Muscle layer of colon (tissue), 2 donors: ENCODE measurements around the gene TSPAN16.

Experiments used
- H3K27ac ChIP-seq: one replicate; pipeline ENCODE4 v1.7.0; 2013; ENCODE audit warnings: low read depth, mild to moderate bottlenecking, low read length, moderate library complexity
- H3K27me3 ChIP-seq, 2 donors: one replicate each; pipeline ENCODE4 v1.7.0; 2013; ENCODE audit warnings: low read length in 2 of 2, mild to moderate bottlenecking in 2 of 2; ENCODE audit not compliant: insufficient read depth in 2 of 2, control insufficient read depth in 1 of 2
- H3K36me3 ChIP-seq: one replicate; pipeline ENCODE4 v1.7.0; 2013; ENCODE audit warnings: mild to moderate bottlenecking, low read length; ENCODE audit not compliant: insufficient read depth
- H3K4me1 ChIP-seq: one replicate; pipeline ENCODE4 v1.7.0; 2013; ENCODE audit warnings: mild to moderate bottlenecking, low read length; ENCODE audit not compliant: insufficient read depth
- H3K4me3 ChIP-seq, 2 donors: one replicate each; pipeline ENCODE4 v1.7.0; 2013; ENCODE audit warnings: low read length in 2 of 2, low read depth in 1 of 2, mild to moderate bottlenecking in 1 of 2, moderate library complexity in 1 of 2
- H3K9ac ChIP-seq: one replicate; pipeline ENCODE4 v1.7.0; 2013; ENCODE audit warnings: low read length
- H3K9me3 ChIP-seq: one replicate; pipeline ENCODE4 v1.7.0; 2013; ENCODE audit warnings: mild to moderate bottlenecking, low read length
- donor health status: abdominal sarcoma.
- donor health status: Adenocarcinoma of cecum.

Gene TSPAN16

DNA sequence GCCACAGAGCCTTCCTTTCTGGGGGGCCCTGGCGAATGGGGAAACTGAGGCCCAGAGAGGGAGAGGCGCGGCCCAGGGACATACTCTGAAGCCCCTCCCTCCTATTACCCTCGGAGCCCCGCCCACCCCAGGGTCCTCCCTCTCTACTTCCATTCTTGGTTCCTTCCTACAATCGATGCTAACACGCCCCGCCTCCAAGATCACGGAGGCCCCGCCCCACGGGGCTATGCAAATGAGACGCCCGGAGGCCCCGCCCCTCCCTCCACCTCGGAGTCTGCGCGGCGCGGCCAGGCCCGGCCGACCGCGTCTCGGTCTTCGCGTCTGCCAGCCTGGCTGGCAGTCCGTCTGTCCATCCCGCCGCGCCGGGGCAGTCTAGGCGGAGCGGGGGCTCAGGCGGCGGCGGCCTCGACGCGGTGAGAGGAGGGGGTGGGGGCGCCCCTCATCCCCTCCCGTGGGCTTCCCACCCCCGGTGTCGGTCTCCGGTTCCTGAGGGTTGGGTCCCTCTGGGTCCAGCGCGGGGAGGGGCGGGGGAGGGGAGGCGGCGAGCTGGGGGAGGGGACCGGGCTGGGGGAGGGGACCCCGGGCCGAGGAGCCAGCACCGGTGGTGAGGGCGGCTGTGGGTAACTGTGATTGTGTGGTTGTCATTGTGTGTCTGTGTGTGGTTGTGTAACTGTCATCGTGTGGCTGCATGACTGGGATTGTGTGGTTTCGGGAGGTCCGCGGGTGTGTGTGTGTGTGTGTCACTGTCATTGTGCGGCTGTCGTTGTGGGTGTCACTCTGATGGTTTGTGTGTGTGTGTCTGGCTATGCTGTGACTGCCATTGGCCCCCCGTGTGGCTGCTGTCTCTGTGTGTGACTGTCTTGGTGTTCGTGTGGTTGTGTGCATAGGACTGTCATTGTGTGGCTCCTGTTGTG, 59.5 kb downstream of the TSPAN16 start, which contains the start of gene PLPPR2:
PLPPR2 (plus strand) TSS at position 273 of the 914 bp plus-strand sequence. CDS start 2,242 bp downstream, outside the sequence.
- H3K27ac ChIP-seq: peak within 1 kb of the TSS; percentile 46
- peaks cover 13% of the 10 kb centered on the region for H3K4me1 ChIP-seq
- H3K9ac ChIP-seq: peak within 1 kb of the TSS; percentile 91
- H3K9me3 ChIP-seq: no peaks in the 10 kb centered on the region
- no peaks in the 10 kb centered on the region for H3K36me3 ChIP-seq
- no peaks in the 10 kb centered on the region for H3K27me3 ChIP-seq
- peak within 1 kb of the TSS; percentile 28 to 82 for H3K4me3 ChIP-seq

GRCh38 chr19:11356074-11356397, 60.1 kb downstream of the TSPAN16 start:
- no peaks in the 10 kb centered on the region for H3K9me3 ChIP-seq
- H3K27me3 ChIP-seq: no peaks in the 10 kb centered on the region
- H3K27ac ChIP-seq: peak overlapping the region; percentile 46
- H3K4me1 ChIP-seq: peaks cover 13% of the 10 kb centered on the region
- peak overlapping the region; percentile 91 for H3K9ac ChIP-seq
- peak overlapping the region; percentile 28 to 82 for H3K4me3 ChIP-seq
- H3K36me3 ChIP-seq: peaks cover 5% of the 10 kb centered on the region

DNA sequence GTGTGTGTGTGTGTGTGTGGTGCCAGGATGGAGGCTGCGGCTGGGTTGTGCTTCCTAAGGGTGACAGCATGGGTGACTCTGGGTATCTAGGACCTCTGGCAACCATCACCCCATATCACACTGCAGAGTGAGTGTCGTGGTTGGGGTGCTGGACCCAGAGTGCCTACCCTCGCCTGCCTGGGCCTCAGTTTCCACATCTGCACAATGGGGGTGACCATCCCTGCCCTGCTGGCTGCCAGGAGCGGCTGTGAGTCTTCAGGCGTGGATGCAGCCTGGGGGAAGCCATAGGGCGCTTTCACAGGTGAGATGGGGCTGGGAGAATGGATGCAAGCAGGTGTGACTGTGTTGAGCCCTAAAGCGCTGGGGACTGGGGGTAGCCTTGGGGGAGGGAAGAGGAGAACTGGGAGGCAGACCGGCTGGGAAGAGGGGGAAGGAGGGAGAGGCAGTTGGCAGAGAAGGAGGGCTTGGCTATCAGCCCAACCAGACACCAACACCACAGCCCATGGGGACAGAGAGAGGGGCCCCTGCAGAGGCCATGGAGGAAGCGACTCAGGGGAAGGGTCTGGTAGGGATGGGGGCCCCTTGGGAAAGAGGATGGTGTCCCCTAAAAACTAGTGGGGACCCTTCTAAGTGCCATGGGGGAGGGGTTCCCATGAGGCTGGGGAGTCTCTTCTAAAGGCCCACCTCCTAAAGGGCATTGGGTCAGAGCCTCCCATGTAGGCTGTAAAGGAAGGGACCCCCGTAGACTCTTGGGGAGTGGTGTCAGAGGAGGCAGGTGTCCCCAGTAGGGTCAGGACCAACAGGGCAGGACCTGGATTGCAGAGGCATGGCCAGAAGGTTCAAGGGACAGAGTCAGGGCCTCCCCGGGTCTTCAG, 61.0 kb downstream of the TSPAN16 start:
- H3K27ac ChIP-seq: no peak overlapping the region

DNA sequence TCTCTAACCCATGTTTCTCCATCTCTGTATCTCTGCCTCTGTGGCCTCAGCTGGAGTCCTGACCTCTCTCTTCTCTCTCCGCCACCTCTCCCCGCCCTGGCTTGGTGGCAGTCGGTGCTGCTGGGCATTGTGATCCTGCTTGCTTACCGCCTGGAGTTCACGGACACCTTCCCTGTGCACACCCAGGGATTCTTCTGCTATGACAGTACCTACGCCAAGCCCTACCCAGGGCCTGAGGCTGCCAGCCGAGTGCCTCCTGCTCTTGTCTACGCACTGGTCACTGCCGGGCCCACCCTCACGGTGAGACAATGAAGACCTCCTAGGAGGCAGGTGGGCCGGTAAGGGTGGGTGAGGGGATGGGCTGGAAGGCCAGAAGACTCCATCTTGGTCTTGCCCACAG, 63.5 kb downstream of the TSPAN16 start:
- peaks cover 24% of the 10 kb centered on the region for H3K36me3 ChIP-seq

More for the DNA sequence above, 61.0 kb downstream of the TSPAN16 start:
- Histone ChIP-seq H3K4me1 (peaks cover 13% of the 10 kb centered on the region), H3K9ac (no peak overlapping the region), H3K9me3 (no peaks in the 10 kb centered on the region), H3K27me3 (no peaks in the 10 kb centered on the region), H3K36me3 (peaks cover 11% of the 10 kb centered on the region), H3K4me3 (no peak overlapping the region)

GRCh38 chr19:11361037-11361770, 65.2 kb downstream of the TSPAN16 start:
- H3K27ac ChIP-seq: no peak overlapping the region
- peaks cover 24% of the 10 kb centered on the region for H3K36me3 ChIP-seq

More for the DNA sequence above, 63.5 kb downstream of the TSPAN16 start:
- H3K9me3 ChIP-seq: no peaks in the 10 kb centered on the region
- H3K9ac ChIP-seq: no peak overlapping the region
- no peaks in the 10 kb centered on the region for H3K27me3 ChIP-seq
- peaks cover 13% of the 10 kb centered on the region for H3K4me1 ChIP-seq
- H3K27ac ChIP-seq: no peak overlapping the region
- no peak overlapping the region for H3K4me3 ChIP-seq

GRCh38 chr19:11361771-11362731, 66.1 kb downstream of the TSPAN16 start:
- no peak overlapping the region for H3K9ac ChIP-seq

More at GRCh38 chr19:11361037-11361770, 65.2 kb downstream of the TSPAN16 start:
- Histone ChIP-seq H3K4me1 (peaks cover 8% of the 10 kb centered on the region), H3K4me3 (no peak overlapping the region), H3K9me3 (no peaks in the 10 kb centered on the region), H3K9ac (no peak overlapping the region), H3K27me3 (no peaks in the 10 kb centered on the region)

DNA sequence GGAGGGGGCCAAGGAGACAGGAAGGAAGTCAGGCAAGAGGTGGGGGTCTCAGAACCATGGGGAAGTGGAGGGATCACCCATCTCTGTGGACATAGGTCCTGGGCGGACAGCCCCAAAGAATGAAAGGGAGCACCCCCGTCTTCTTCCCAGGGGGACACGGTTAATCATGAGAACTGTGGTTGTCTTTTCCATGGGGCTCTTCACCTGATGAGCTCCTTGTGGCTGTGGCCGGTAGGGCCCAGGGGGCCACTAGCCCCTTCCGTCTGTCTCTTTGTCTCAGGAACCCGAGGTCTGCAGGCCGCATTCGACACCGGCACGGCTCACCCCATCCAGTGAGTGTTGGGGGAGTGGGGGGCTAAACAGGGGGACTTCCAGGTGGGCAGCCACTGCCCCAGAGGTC, 67.9 kb downstream of the TSPAN16 start:
- Histone ChIP-seq H3K9me3 (no peaks in the 10 kb centered on the region), H3K27me3 (no peaks in the 10 kb centered on the region), H3K36me3 (peaks cover 24% of the 10 kb centered on the region), H3K27ac (no peak overlapping the region), H3K9ac (no peak overlapping the region), H3K4me3 (no peak overlapping the region), H3K4me1 (no peaks in the 10 kb centered on the region)

More at GRCh38 chr19:11361771-11362731, 66.1 kb downstream of the TSPAN16 start:
- H3K27ac ChIP-seq: no peak overlapping the region
- no peaks in the 10 kb centered on the region for H3K9me3 ChIP-seq
- no peak overlapping the region for H3K4me3 ChIP-seq
- peaks cover 24% of the 10 kb centered on the region for H3K36me3 ChIP-seq
- H3K27me3 ChIP-seq: no peaks in the 10 kb centered on the region
- H3K4me1 ChIP-seq: no peaks in the 10 kb centered on the region

GRCh38 chr19:11364296-11364904, 68.4 kb downstream of the TSPAN16 start:
- Histone ChIP-seq H3K27me3 (no peaks in the 10 kb centered on the region), H3K4me3 (no peak overlapping the region), H3K9ac (no peak overlapping the region), H3K4me1 (no peaks in the 10 kb centered on the region), H3K27ac (no peak overlapping the region), H3K9me3 (no peaks in the 10 kb centered on the region), H3K36me3 (peaks cover 24% of the 10 kb centered on the region)

- no peaks in the 10 kb centered on the region for H3K4me1 ChIP-seq
- peaks cover 24% of the 10 kb centered on the region for H3K36me3 ChIP-seq
- no peaks in the 10 kb centered on the region for H3K27me3 ChIP-seq
- H3K9ac ChIP-seq: no peak overlapping the region
- H3K27ac ChIP-seq: no peak overlapping the region
- H3K9me3 ChIP-seq: no peaks in the 10 kb centered on the region
- H3K4me3 ChIP-seq: no peak overlapping the region
These were observed 69.0 kb downstream of the TSPAN16 start for GRCh38 chr19:11364935-11365334.
